Measurements from ENCODE around the gene OR1J1.

OR1J1 gene

GRCh38 chr9:122477826-122478225, at the start of gene OR1J1:
OR1J1 (minus strand) TSS chr9:122477926; CDS start chr9:122477926, 0 bp downstream.
- TF ChIP-seq CTCF (conservative IDR thresholded peaks at IDR 0.05): no peak
- TF ChIP-seq ZFX (IDR thresholded peaks at IDR 0.05): no peak

GRCh38 chr9:122527193-122527592, 49.5 kb upstream of the OR1J1 start, which contains the start of gene OR1N1:
OR1N1 (minus strand) TSS chr9:122527293; CDS start chr9:122527293, 0 bp downstream.
- no peak within 1 kb of the TSS for H3K27ac ChIP-seq
- TF ChIP-seq CTCF (conservative IDR thresholded peaks at IDR 0.05) (no peak), ZFX (IDR thresholded peaks at IDR 0.05) (no peak)

More at GRCh38 chr9:122477826-122478225, at the start of gene OR1J1:
- no peak within 1 kb of the TSS for H3K27ac ChIP-seq

GRCh38 chr9:122526602-122527001, 48.9 kb upstream of the OR1J1 start:
- H3K27ac ChIP-seq: no peak overlapping the region
- no peak for TF ChIP-seq CTCF (conservative IDR thresholded peaks at IDR 0.05)
- TF ChIP-seq ZFX (IDR thresholded peaks at IDR 0.05): no peak

GRCh38 chr9:122519376-122519775, 41.6 kb upstream of the OR1J1 start:
- TF ChIP-seq ZFX (IDR thresholded peaks at IDR 0.05) (no peak), CTCF (conservative IDR thresholded peaks at IDR 0.05) (no peak)
- H3K27ac ChIP-seq: no peak overlapping the region

GRCh38 chr9:122518841-122519240, 41.1 kb upstream of the OR1J1 start, which contains the start of gene OR1J4:
OR1J4 (plus strand) TSS chr9:122519141; CDS start chr9:122519141, 0 bp downstream.
- H3K27ac ChIP-seq: no peak within 1 kb of the TSS
- TF ChIP-seq CTCF (conservative IDR thresholded peaks at IDR 0.05): no peak
- no peak for TF ChIP-seq ZFX (IDR thresholded peaks at IDR 0.05)

- no peak overlapping the region for H3K27ac ChIP-seq
- TF ChIP-seq ZFX (IDR thresholded peaks at IDR 0.05) (no peak), CTCF (conservative IDR thresholded peaks at IDR 0.05) (no peak)
Measured at GRCh38 chr9:122518226-122518625, 40.5 kb upstream of the OR1J1 start.

GRCh38 chr9:122510502-122510901, 32.8 kb upstream of the OR1J1 start, which contains the start of gene OR1J2:
OR1J2 (plus strand) TSS chr9:122510802; CDS start chr9:122510802, 0 bp downstream.
- no peak for TF ChIP-seq ZFX (IDR thresholded peaks at IDR 0.05)
- no peak for TF ChIP-seq CTCF (conservative IDR thresholded peaks at IDR 0.05)
- H3K27ac ChIP-seq: no peak within 1 kb of the TSS
